A549 (cell line): Measurements from ENCODE around the gene MRPL9. TPM values are rescaled to one million over a fixed set of nuclear protein-coding genes. Genes with fewer than 3 reads are reported as not detected.

ENCODE experiments used
- ATAC-seq, 2 experiments: fragments of 200-7000 bp in 1 of 2; fragments of >200 bp in 1 of 2; cut with Nextera tagmentation in 1 of 2; cut with Tn5 transposase in 1 of 2; 3 replicates each; pipeline versions ENCODE4 v1.8.0 to v1.9.1; 2018 to 2020; ENCODE audit warnings: mild to moderate bottlenecking in 1 of 2, moderate library complexity in 1 of 2
- CTCF ChIA-PET: fragments of 300-600 bp; sonication (Branson Sonifier 250); formaldehyde crosslinking; extraction: SDS; loops from one replicate; lab custom pipeline; 2021; ENCODE audit warnings: antibody characterized with exemption, inconsistent platforms; lab: Yijun Ruan, JAX
- POLR2A ChIA-PET: fragments of 350-600 bp; formaldehyde crosslinking; extraction: SDS; loops from one replicate; lab custom pipeline; 2021; ENCODE audit warnings: antibody characterized with exemption, inconsistent platforms; lab: Yijun Ruan, JAX
- DNase-seq, 2 experiments: peaks; one replicate each; pipeline versions ENCODE4 v3.0.0 to v3.0.0-alpha.2; 2011 to 2016; ENCODE audit warnings: low read depth in 1 of 2, low spot score in 1 of 2
- FAIRE-seq: peaks from 2 replicates; lab custom pipeline; 2011; peaks lifted over from hg19 to GRCh38; lab: Jason Lieb, UNC
- H3K27ac ChIP-seq, 2 experiments: fragments of >200 bp; sonication (Bioruptor Twin); formaldehyde crosslinking; 3 replicates each; pipeline ENCODE4 v1.5.1; 2016 to 2017
- H3K4me1 ChIP-seq: fragments of >200 bp; sonication (Bioruptor Twin); formaldehyde crosslinking; 3 replicates; pipeline ENCODE4 v1.6.1; 2016
- H3K4me2 ChIP-seq: fragments of >200 bp; sonication (Bioruptor Twin); formaldehyde crosslinking; 3 replicates; pipeline ENCODE4 v1.6.1; 2016
- H3K4me3 ChIP-seq: fragments of >200 bp; sonication (Bioruptor Twin); formaldehyde crosslinking; 3 replicates; pipeline ENCODE4 v1.5.1; 2016
- H3K9me3 ChIP-seq: fragments of >200 bp; sonication (Bioruptor Twin); formaldehyde crosslinking; 3 replicates; pipeline ENCODE4 v1.6.1; 2016
- CBX8 ChIP-seq: fragments of 200-600 bp; sonication (generic); IDR thresholded peaks from 2 replicates; pipeline ENCODE4 v1.6.1; 2016
- CEBPB ChIP-seq, 2 experiments: fragments of >200 bp in 1 of 2; sonication (Bioruptor Twin) in 1 of 2; formaldehyde crosslinking in 1 of 2; IDR thresholded peaks; 2 replicates each; pipeline ENCODE4 v1.6.1; 2012 to 2016
- CHD2 ChIP-seq: fragments of 150-350 bp; IDR thresholded peaks from 2 replicates; pipeline ENCODE4 v1.6.1; 2014; ENCODE audit warnings: low read length; ENCODE audit not compliant: partially characterized antibody
- CHD4 ChIP-seq: fragments of 200-600 bp; sonication (generic); IDR thresholded peaks from 2 replicates; pipeline ENCODE4 v1.6.1; 2016; ENCODE audit warnings: antibody characterized with exemption, mild to moderate bottlenecking, borderline replicate concordance
- EHF ChIP-seq: fragments of 250-450 bp; sonication (Bioruptor Pico); IDR thresholded peaks from 2 replicates; pipeline ENCODE4 v1.5.0; 2020; ENCODE audit warnings: mild to moderate bottlenecking
- EHMT2 ChIP-seq: fragments of 200-600 bp; sonication (generic); IDR thresholded peaks from 2 replicates; pipeline ENCODE4 v1.6.1; 2016; ENCODE audit warnings: antibody characterized with exemption, low read depth, mild to moderate bottlenecking, moderate library complexity
- ELK1 ChIP-seq: fragments of 150-350 bp; IDR thresholded peaks from 2 replicates; pipeline ENCODE4 v1.6.1; 2014; ENCODE audit warnings: low read depth, mild to moderate bottlenecking, low read length
- FOSB ChIP-seq: fragments of 250-450 bp; sonication (Bioruptor Pico); IDR thresholded peaks from 2 replicates; pipeline ENCODE4 v1.5.0; 2020; ENCODE audit warnings: mild to moderate bottlenecking, moderate library complexity
- FOSL2 ChIP-seq, 2 experiments: fragments of 450-650 bp in 1 of 2; fragments of >200 bp in 1 of 2; sonication (Bioruptor Twin) in 1 of 2; formaldehyde crosslinking; IDR thresholded peaks; 2 replicates each; pipeline versions ENCODE4 v1.5.0 to v1.6.1; 2016 to 2020; ENCODE audit warnings: mild to moderate bottlenecking in 1 of 2, moderate library complexity in 1 of 2
- GATA3 ChIP-seq: IDR thresholded peaks from 2 replicates; pipeline ENCODE4 v1.6.1; 2012; ENCODE audit warnings: borderline replicate concordance
- HDAC2 ChIP-seq: fragments of 200-600 bp; sonication (generic); IDR thresholded peaks from 2 replicates; pipeline ENCODE4 v1.6.1; 2016
- HOXA7 ChIP-seq: fragments of 250-450 bp; sonication (Bioruptor Pico); IDR thresholded peaks from 2 replicates; pipeline ENCODE4 v1.5.0; 2020; ENCODE audit warnings: mild to moderate bottlenecking, moderate library complexity
- HOXB13 ChIP-seq: fragments of 250-450 bp; sonication (Bioruptor Pico); IDR thresholded peaks from 2 replicates; pipeline ENCODE4 v1.5.0; 2020; ENCODE audit warnings: low read depth, mild to moderate bottlenecking, moderate library complexity
- HOXB5 ChIP-seq: fragments of 250-450 bp; sonication (Bioruptor Pico); IDR thresholded peaks from 2 replicates; pipeline ENCODE4 v1.5.0; 2020; ENCODE audit warnings: mild to moderate bottlenecking, moderate library complexity
- JUNB ChIP-seq: fragments of >200 bp; sonication (Bioruptor Twin); formaldehyde crosslinking; IDR thresholded peaks from 2 replicates; pipeline ENCODE4 v1.6.1; 2016
- KDM1A ChIP-seq: fragments of 200-600 bp; sonication (generic); IDR thresholded peaks from 2 replicates; pipeline ENCODE4 v1.6.1; 2016; ENCODE audit warnings: low read depth, mild to moderate bottlenecking
- KDM5A ChIP-seq: fragments of 200-600 bp; sonication (generic); IDR thresholded peaks from 2 replicates; pipeline ENCODE4 v1.6.1; 2016; ENCODE audit warnings: antibody characterized with exemption, mild to moderate bottlenecking
- NFE2L2 ChIP-seq: fragments of 150-350 bp; conservative IDR thresholded peaks from 2 replicates; pipeline ENCODE4 v1.6.1; 2014; ENCODE audit warnings: low read length
- NR3C1 ChIP-seq: fragments of >200 bp; sonication (Bioruptor Twin); formaldehyde crosslinking; IDR thresholded peaks from 3 replicates; pipeline ENCODE4 v1.6.1; 2017
- POLR2A ChIP-seq: IDR thresholded peaks from 2 replicates; pipeline ENCODE4 v1.6.1; 2012; ENCODE audit warnings: mild to moderate bottlenecking, low read length
- POLR2AphosphoS2 ChIP-seq: conservative IDR thresholded peaks from 2 replicates; pipeline ENCODE4 v1.6.1; 2012; ENCODE audit warnings: low read length, improper control_type of control experiment, inconsistent platforms
- RFX5 ChIP-seq: fragments of 450-650 bp; IDR thresholded peaks from 2 replicates; pipeline ENCODE4 v1.7.1; 2014; ENCODE audit warnings: antibody characterized with exemption, mild to moderate bottlenecking, moderate library complexity
- SMC3 ChIP-seq: fragments of >200 bp; sonication (Bioruptor Twin); formaldehyde crosslinking; IDR thresholded peaks from 3 replicates; pipeline ENCODE4 v1.6.1; 2018; ENCODE audit warnings: inconsistent platforms
- SREBF2 ChIP-seq: fragments of 450-650 bp; IDR thresholded peaks from 2 replicates; pipeline ENCODE4 v1.6.1; 2014; ENCODE audit warnings: mild to moderate bottlenecking, moderate library complexity
- TFCP2L1 ChIP-seq: fragments of 250-450 bp; sonication (Bioruptor Pico); IDR thresholded peaks from 2 replicates; pipeline ENCODE4 v1.5.0; 2021; ENCODE audit warnings: mild to moderate bottlenecking
- TP53 ChIP-seq: fragments of 250-450 bp; sonication (Bioruptor Pico); IDR thresholded peaks from 2 replicates; pipeline ENCODE4 v1.5.0; 2021; ENCODE audit warnings: mild to moderate bottlenecking, moderate library complexity
- USF2 ChIP-seq: fragments of 450-650 bp; IDR thresholded peaks from 2 replicates; pipeline ENCODE4 v1.6.1; 2014; ENCODE audit warnings: antibody characterized with exemption
- ZNF302 ChIP-seq: fragments of 250-450 bp; sonication (Bioruptor Pico); IDR thresholded peaks from 2 replicates; pipeline ENCODE4 v1.9.0; 2021; ENCODE audit warnings: inconsistent platforms, mild to moderate bottlenecking, moderate library complexity
- ZSCAN20 ChIP-seq: fragments of 250-450 bp; sonication (Bioruptor Pico); IDR thresholded peaks from 2 replicates; pipeline ENCODE4 v1.8.0; 2022; ENCODE audit warnings: mild to moderate bottlenecking, moderate library complexity
- WGBS: methylation state at CpG from one replicate; pipeline ENCODE4 v1.1.6; 2017; ENCODE audit errors: missing lambda C conversion rate; 5-methylcytosine and 5-hydroxymethylcytosine counted together
- polyA plus RNA-seq, 4 experiments: library from polyadenylated mRNA; depleted of rRNA in 3 of 4; stranded (reverse); fragments of >200 nt; fragmentation: RNase III in 1 of 4; extraction: RNeasy Plus Mini Kit Qiagen cat#74134 plus additional on column Dnase treatment in 1 of 4; gene quantifications; 2 replicates in 3 of 4; 3 replicates in 1 of 4; pipeline ENCODE4 v1.2.3, GENCODE V29; 2011 to 2017
- TF ChIP-seq, protein P1 (sequence below): IDR thresholded peaks from 2 replicates; pipeline ENCODE4 v1.6.1; 2012
- TF ChIP-seq, protein P2 (sequence below): IDR thresholded peaks from 2 replicates; pipeline ENCODE4 v1.6.1; 2012

The MRPL9 gene
- polyA plus RNA-seq, 2 of the 4 experiments (the other 2 are of a cell fraction): 88.6 to 120 TPM

DNA sequence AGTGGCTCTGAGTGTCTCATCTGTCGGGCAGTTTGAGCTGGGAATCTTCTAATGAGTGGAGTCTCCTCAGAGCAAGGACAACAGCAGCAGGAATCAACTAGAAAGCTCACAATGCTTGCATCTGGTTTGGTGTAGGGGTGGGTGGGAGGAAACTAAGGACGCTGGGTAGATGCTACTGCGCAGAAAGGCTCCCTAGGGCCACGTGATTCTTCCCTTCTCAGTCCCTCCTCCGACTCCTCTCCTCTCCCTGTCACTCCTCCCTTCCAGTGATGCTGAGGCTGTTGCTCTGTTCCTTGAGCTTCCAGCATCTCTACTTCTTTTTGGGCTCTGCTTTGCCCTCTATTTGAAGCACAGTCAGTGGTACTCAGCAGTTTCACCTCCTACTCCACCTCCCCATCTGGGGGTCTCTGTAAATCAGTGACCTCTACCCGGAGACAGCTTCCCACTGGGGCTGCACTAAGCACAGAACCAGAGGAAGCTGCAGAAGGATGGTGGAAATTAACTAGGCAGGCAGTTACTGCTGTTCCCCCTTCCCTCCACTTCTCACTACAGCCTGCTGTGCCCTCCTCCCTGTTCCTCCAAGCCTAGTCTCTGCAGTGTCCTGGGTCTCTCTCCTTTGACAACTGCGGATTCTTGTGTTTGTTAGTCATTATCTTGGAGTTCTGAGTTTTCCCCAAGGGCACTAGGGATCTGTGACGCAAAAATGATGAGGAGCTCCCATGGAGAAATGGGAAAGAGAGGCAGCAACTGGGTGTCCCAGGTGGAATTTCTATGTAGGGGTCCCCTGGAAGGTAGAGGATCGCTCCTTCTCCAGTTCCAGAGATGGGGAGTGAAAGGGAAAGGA is 36.1 kb upstream of the MRPL9 start:
- no peak overlapping the region for H3K27ac ChIP-seq
- DNase-seq (no peak), FAIRE-seq (no peak), ATAC-seq (peak in 1 of 2 experiments; percentile 41; a peak in 2 of 6 replicates)
- 48% methylated on average over 9 of the region's 9 CpGs for WGBS
- ChIA-PET CTCF (interaction anchor here (0.6 to 1.2 kb wide), 2 partner anchors 37 to 296 kb away, joined by 3 to 6 read pairs; no protein-coding TSS in a partner anchor), POLR2A (no interaction called here)
- no peak overlapping the region for H3K4me2 ChIP-seq
- H3K9me3 ChIP-seq: no peaks in the 10 kb centered on the region
- no peaks in the 10 kb centered on the region for H3K4me1 ChIP-seq
- H3K4me3 ChIP-seq: no peak overlapping the region
- TF ChIP-seq HOXA7 (no peak), JUNB (no peak), GATA3 (no peak), SREBF2 (no peak), SMC3 (no peak), FOSB (no peak), HDAC2 (no peak), KDM5A (no peak), EHF (CRISPR knock-in tag) (no peak), TP53 (no peak), POLR2A (no peak), ZSCAN20 (CRISPR knock-in tag) (no peak), CHD2 (no peak), KDM1A (no peak), CHD4 (no peak)
- TF ChIP-seq, protein P1, sequence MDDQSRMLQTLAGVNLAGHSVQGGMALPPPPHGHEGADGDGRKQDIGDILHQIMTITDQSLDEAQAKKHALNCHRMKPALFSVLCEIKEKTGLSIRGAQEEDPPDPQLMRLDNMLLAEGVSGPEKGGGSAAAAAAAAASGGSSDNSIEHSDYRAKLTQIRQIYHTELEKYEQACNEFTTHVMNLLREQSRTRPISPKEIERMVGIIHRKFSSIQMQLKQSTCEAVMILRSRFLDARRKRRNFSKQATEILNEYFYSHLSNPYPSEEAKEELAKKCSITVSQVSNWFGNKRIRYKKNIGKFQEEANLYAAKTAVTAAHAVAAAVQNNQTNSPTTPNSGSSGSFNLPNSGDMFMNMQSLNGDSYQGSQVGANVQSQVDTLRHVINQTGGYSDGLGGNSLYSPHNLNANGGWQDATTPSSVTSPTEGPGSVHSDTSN: no peak

DNA sequence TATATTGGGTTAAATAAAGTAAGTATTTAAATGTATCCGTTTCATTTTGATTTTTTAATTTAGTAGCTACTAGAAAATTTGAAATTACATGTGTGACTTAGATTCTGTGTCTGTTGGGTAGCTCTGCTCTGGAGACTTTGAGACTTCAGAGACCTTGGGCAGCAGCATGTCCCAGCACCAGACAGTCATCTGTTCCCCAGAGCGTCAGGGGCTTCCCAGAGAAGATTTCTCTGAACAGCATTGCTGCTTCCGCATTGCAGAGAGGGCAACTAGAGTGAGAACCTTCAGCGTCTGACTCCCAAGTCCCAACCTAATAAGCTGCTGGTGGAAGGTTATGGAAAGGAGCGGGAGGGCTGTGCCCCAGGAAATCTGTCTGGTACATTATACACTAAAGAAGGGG is 35.3 kb upstream of the MRPL9 start:
- DNase-seq: no peak
- WGBS: 78% methylated on average over 5 of the region's 5 CpGs
- TF ChIP-seq EHMT2 (no peak), NFE2L2 (no peak), CHD4 (no peak), FOSB (no peak), CBX8 (no peak), HDAC2 (no peak), NR3C1 (no peak), CEBPB (IDR thresholded peaks at IDR 0.05) (no peak), POLR2A (no peak), HOXB13 (no peak), SMC3 (no peak), ELK1 (no peak), USF2 (no peak), ZNF302 (CRISPR knock-in tag) (no peak), FOSL2 (IDR thresholded peaks at IDR 0.05) (no peak), FOSL2 (CRISPR knock-in tag; IDR thresholded peaks at IDR 0.05) (no peak), HOXB5 (CRISPR knock-in tag) (no peak), TFCP2L1 (no peak), RFX5 (no peak), POLR2AphosphoS2 (no peak)
- TF ChIP-seq, protein P2, sequence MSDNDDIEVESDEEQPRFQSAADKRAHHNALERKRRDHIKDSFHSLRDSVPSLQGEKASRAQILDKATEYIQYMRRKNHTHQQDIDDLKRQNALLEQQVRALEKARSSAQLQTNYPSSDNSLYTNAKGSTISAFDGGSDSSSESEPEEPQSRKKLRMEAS: no peak
- TF ChIP-seq, all 56 proteins: peak for 0
- no peak for ATAC-seq
- FAIRE-seq: no peak
- POLR2A ChIA-PET: no interaction called here
- Histone ChIP-seq H3K9me3 (no peaks in the 10 kb centered on the region), H3K27ac (no peak overlapping the region), H3K4me3 (no peak overlapping the region), H3K4me1 (no peaks in the 10 kb centered on the region), H3K4me2 (no peak overlapping the region)
- CTCF ChIA-PET: interaction anchor here (1.2 kb wide), 1 partner anchor 38 kb away, joined by 6 read pairs; no protein-coding TSS in a partner anchor
